Testis (tissue), 2 donors: Measurements from ENCODE around the gene CTRB1.

Experiments used
- CTCF ChIP-seq, 3 experiments: fragments of 450-650 bp in 2 of 3; fragments of 200-600 bp in 1 of 3; sonication (generic) in 1 of 3; IDR thresholded peaks; one replicate each; pipeline ENCODE4 v1.5.1; 2016 to 2019; ENCODE audit warnings: antibody characterized with exemption in 3 of 3, mild to moderate bottlenecking in 2 of 3, moderate library complexity in 1 of 3
- POLR2A ChIP-seq: fragments of 450-650 bp; IDR thresholded peaks from one replicate; pipeline ENCODE4 v1.6.1; 2017; ENCODE audit warnings: antibody characterized with exemption, mild to moderate bottlenecking, moderate library complexity

- TF ChIP-seq CTCF (IDR thresholded peaks at IDR 0.05) (no peak), POLR2A (no peak)
Measured at GRCh38 chr16:75252049-75252864, 33.5 kb downstream of the CTRB1 start.
